Forelimb muscle (tissue), 1 donor: Measurements from ENCODE around the gene SCRN2. TPM values are rescaled to one million over a fixed set of nuclear protein-coding genes. Genes with fewer than 3 reads are reported as not detected.

Source experiments
- DNase-seq: peaks from one replicate; pipeline ENCODE4 v3.0.0-alpha.2; 2013; ENCODE audit warnings: low read depth
- polyA plus RNA-seq: library from polyadenylated mRNA; unstranded; fragments of 120-200 nt; gene quantifications from one replicate; pipeline ENCODE4 v1.2.1, GENCODE V29; 2013; ENCODE audit not compliant: insufficient read length

SCRN2 gene
- polyA plus RNA-seq, 1 donor = 26.0 TPM

GRCh38 chr17:47846716-47847340, 5.8 kb upstream of the SCRN2 start:
- no peak for DNase-seq

GRCh38 chr17:47845716-47846075, 4.6 kb upstream of the SCRN2 start:
- no peak for DNase-seq

DNA sequence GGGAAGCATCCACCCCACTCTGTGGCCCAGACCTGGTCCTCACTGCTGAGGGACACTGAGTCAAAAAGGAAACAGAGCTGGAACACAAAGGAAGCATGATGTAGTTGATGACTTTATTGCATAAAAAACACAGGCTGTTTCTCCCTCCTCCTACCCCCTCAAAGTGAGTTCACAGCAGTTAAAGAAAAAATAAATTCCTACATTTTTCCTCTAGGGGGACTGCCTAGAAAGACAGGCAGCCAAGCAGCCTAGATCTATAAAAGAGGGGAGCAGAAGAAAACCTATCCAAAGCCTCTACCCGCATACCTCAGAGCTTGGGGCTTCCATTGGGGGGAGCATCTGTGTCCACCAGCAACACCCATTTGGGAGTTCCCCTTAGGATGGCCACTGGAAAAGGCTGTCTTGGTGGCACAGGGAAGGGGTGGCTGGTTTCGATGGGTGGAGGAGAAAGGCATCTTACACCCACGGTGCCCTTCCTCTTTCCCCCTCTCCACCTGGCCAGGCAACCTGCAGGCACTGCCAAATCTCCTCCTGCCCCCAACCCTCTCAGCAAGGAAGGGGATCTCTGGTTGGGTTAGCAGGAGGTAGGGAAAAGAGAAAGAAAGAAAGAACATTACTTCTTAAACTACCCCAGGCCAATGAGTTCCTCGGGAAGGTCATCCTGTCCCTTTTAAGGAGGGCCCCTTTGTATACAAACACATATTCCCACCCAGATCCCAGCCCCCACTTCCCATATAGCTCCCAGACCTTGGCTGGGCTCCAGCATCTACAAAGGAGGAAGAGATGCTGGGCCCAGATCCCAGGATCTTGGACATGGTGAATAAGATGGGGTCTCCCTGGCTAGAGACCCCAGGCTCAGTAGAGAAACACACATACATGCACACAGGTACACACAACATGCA, 4.0 kb upstream of the SCRN2 start:
- no peak for DNase-seq

DNA sequence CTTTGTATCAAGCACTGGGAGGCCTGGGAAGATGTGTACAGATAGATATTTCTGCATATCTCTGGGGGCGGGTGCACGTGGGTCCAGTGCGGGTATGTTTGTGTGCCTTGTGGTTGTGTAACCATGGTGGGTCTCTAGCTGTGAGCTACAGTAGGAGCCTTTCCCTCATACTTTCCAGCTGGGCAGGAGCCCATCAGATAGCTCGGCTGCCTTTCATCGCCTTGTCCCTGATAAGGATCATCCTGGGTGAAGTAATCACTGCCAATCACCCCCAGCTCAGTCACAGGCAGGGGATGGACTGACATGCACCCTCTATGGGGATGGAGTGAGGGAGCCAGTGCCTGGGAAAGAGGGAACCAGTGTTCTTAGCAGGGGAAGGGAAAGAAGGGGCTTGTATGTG, 3.2 kb upstream of the SCRN2 start:
- no peak for DNase-seq

DNA sequence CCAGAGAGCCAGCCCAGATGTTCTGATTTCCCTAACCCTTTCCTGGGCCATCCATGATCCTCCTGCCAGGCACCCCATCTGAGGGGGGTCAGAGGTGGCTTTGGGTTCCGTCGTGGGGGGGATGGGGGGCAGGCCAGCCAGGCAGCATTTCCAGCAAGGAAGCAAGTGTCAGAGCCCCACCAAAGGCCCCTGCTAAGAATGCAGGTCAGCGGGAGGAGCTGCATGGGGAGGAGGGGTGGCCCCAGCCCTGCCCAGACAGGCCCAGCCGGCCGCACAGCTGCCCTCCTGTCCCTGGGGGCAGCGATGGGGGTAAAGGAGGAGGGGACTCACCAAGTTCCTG, 2.3 kb upstream of the SCRN2 start:
- DNase-seq = no peak

GRCh38 chr17:47841488-47842291, 617 bp upstream of the SCRN2 start:
- no peak for DNase-seq

DNA sequence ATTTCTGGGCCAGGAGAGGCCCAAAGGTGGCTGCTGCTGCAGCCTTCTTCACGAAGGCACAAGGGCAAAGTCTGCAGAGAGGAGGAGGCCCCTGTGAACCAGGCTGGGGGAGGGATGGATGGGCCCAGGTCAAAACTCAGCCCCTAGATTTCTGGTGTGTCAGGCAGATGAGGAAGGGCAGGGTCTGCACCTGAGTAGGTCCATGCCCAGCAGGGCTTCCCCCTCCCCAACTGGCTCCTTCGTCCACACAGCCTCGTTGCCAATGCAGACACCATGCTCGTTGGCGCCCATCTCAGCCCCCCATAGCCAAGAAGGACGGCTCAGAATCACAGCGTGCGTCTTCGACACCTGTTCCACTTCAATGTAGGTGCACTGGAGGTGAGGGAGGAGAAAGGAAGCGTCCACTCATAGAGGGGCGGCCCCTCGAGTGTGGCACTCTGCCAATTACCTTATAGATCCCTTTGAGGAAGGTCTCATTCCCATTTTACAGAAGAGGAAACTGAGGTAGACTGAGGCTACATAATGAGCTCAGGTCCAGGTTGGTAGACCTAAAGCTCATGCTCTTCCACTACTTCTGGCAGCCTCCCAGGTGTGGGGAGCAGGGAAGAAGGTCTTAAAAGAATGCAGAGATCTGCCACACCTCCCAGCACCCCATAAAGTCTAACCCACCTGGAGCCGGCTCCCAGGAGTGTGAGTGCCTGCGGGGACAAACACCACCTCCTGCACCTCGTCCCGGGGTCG, 902 bp downstream of the SCRN2 start:
- DNase-seq = no peak

DNA sequence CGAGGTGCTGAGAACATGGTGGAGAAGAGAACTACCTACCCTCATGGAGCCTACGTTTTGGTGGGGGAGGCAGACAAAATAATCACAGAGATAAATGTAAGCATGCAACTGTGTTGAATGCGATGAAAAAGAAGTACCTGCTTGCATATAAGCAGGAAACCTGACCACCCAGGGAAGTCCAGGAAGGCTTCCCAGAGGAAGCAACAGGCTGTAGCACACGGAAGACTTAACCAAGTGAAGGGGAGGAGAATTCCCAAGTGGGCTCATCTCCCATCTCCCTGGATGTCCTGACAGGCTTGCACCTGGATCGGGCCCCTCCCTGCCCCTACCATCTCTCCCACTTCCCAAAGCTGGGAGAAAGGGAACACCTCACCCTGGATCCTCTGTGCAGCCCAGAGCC, 2.0 kb downstream of the SCRN2 start:
- DNase-seq = no peak

DNA sequence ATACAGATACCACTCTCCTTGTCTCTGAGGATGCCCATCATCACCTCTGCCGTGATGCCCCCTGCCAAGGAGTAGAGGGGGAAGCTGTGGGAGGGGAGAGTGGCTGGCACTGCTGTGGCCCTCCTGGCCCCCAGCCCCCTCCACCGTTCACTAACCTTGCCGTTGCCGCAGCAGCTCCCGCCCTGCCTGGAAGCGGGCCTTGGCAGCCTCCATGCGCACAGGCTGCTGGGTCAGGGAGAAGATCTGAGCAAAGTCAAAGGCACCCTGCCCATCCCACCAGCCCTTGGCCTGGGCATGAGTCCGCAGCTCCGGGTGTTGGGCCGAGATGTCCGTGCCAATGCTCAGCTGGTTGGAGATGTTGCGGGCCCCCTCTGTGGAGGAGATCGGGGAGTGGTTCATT, 2.4 kb downstream of the SCRN2 start:
- no peak for DNase-seq

- no peak for DNase-seq
Observed at GRCh38 chr17:47837401-47838039, 3.6 kb downstream of the SCRN2 start.

- no peak for DNase-seq
Observed at GRCh38 chr17:47836601-47837000, 4.5 kb downstream of the SCRN2 start.

DNA sequence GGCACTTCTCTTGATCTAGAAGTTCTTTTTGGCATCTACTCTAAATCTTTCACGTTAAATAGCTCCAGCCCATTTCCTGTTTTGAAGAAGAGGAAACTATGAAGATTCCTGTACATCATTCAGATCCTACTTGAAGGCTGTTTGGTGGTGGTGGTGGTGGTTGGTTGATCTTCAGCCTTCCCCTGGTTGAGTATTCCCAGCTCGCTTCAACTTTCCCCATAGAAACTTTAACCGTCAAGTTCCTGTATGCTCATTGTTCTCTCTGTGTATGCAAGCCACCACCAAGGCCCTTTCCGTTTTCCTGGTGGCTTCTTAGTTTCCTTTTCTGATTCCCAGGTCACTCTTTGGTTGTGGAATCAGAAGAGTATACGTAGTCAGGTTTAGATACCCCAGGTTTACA, 6.3 kb downstream of the SCRN2 start:
- no peak for DNase-seq

DNA sequence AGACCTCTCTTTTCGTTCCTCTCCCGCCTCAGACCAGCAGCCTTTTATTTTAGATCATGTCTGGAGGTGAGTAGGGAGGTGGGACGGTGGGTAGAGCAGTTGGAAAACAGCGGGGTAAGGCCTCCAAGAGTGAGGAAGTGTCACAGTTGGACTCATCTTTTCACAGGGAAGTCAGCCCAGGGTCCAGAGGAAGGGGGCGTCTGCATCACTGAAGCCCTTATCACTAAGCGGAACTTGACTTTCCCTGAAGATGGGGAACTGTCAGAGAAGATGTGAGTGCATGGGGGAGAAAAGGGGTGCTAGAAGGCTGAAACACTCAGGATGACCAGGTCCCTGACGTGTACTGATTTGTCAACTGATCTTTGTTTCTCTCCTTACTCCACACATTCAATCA, 9.1 kb downstream of the SCRN2 start:
- DNase-seq = no peak

DNA sequence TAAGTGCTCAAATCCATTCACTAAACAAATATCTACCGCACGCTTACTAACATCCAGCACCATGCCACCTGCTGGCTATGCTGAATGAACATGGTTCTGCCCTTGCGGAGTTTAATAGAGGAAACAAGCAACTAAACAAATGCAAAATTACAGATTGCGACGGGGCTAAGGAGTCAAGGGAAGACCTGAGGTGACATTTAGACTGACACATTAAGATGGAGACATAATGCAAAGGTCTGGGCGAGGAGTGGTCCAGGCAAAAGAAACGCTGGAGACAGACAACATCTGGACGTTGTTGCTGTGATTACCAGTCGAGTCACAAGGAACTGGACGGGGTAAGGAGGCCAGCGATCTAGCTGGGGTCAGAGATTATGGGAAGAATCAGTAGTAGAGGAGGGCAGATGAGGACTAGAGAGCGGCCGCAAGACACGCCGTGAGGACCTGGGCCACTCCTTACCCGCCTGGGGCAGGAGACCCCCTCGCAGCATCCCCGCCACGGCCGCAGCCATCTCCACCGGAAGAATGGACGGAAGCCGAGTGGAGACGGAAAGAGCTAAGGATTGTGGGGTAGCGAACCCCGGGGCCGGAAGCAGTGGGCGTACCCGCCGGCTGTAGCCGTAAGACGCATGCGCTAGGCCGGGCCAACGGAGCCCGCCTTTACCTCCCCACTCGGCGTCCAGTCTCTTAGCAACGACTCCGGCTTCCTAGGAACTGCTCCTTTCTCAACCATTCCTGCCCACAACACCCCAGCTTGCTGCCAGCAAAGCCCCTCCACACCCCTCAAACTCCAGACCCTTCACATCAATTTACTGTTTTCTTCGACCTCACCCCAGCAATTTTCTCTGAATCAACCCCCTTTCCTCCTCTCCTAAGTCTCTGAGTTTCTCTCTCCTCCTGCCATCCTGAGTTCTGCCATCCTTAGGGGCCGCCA, 9.8 kb downstream of the SCRN2 start, which contains the start of the genes LRRC46 and MRPL10:
Gene LRRC46, plus strand, starts transcription at position 668 of the 931 bp plus-strand sequence. CDS start 320 bp downstream, outside the sequence.
Gene MRPL10, minus strand, starts transcription at position 539 of the 931 bp plus-strand sequence. Its CDS starts 30 bp downstream, at position 509.
- peak; percentile 83 for DNase-seq

DNA sequence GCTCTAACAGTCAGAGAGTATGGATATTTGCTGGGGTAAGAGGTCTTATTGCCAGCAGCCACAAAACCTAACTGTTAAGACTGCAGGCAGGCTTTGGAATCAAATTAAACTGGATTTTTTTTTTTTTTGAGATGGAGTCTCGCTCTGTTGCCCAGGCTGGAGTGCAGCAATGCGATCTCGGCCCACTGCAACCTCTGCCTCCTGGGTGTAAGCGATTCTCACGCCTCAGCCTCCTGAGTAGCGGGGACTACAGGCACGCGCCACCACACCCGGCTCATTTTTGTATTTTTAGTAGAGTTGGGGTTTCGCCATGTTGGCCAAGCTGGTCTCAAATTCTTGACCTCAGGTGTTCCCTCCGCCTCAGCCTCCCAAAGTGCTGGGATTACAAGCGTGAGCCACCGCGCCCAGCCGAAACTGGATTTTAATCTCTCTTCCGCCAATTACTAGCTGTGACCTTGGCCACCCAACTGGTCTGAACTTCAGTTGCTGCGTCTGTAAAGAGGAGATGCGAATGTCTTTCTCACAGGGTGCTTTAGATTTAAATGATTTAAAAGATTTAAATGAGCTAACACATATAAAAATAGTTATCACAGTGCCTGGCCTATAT, 10.6 kb downstream of the SCRN2 start:
- DNase-seq = no peak

GRCh38 chr17:47829870-47830269, 11.2 kb downstream of the SCRN2 start:
- DNase-seq = no peak

DNA sequence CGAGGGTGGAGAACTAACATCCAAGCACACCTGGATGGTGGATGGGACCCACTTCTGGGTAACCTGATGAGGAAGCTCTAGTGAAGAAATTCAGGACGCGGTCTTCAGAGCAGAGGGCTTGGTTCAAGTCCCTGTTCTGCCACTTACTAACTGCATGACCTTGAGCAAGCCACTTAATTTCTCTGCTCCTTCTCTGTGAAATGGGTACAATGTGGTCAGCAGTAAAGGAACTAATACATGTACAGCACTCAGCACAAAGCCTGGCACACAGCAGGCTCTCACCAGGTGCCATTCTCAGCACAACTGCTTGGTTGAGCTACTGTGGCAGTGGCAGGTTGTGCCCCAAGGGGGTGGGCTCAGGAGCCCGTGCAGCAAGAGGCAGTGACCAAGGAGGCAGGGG, 17.6 kb downstream of the SCRN2 start:
- no peak for DNase-seq

DNA sequence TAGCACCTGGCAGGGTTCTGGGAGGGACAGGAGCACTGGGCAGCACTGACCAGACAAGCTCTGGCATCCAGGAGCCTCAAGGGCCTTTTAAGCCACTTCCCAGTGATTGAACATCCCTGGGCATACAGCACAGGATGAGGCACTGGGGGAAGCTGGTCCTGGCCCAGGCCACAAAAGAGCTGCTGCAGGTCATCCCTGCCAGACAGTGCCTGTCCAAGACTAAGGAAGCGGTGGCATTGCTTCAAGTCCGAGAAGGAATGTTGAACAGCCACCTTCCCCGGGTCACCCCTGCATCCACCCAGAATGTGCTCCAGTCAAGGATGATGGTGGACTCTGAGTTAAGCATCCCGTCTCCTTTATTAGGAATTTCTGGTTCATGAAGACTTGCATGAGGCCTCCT, 18.3 kb downstream of the SCRN2 start:
- no peak for DNase-seq
